T-helper 17 cell (primary cell): ENCODE data around the gene DPRX. TPM values are rescaled to one million over a fixed set of nuclear protein-coding genes. Genes with fewer than 3 reads are reported as not detected.

Source experiments
- ATAC-seq: fragments of 150-1000 bp; cut with Tn5 transposase; 2 replicates; pipeline ENCODE4 v1.10.0; 2021; ENCODE audit warnings: mild to moderate bottlenecking, moderate library complexity
- DNase-seq, 3 donors: peaks; one replicate each; pipeline versions ENCODE4 v3.0.0 to v3.0.0-alpha.2; 2020 to 2021
- H3K9me3 ChIP-seq: one replicate; pipeline ENCODE4 v1.7.0; 2013; ENCODE audit warnings: low read length, mild to moderate bottlenecking; ENCODE audit not compliant: control insufficient read depth, poor library complexity, severe bottlenecking
- H3K27ac Mint-ChIP-seq: one replicate; pipeline ENCODE4 v1.8.0; 2022; ENCODE audit warnings: mild to moderate bottlenecking, moderate library complexity, mixed read lengths
- H3K27me3 Mint-ChIP-seq: one replicate; pipeline ENCODE4 v1.8.0; 2022; ENCODE audit warnings: mixed read lengths
- H3K36me3 Mint-ChIP-seq: one replicate; pipeline ENCODE4 v1.8.0; 2022; ENCODE audit warnings: low read depth, mixed read lengths
- H3K4me1 Mint-ChIP-seq: one replicate; pipeline ENCODE4 v1.8.0; 2022; ENCODE audit warnings: mild to moderate bottlenecking, mixed read lengths
- H3K4me3 Mint-ChIP-seq: one replicate; pipeline ENCODE4 v1.8.0; 2022; ENCODE audit warnings: mild to moderate bottlenecking, moderate library complexity, mixed read lengths
- total RNA-seq, 4 donors: library from RNA in 2 of 4; stranded (reverse) in 2 of 4; gene quantifications; one replicate each; pipeline ENCODE4 v1.2.3 and lab custom pipeline; 2022 to 2026

Gene DPRX
- total RNA-seq, 2 donors from 2014 or later = not detected

- Mint-ChIP-seq H3K4me3 (no peak overlapping the region), H3K27me3 (no peaks in the 10 kb centered on the region), H3K36me3 (no peaks in the 10 kb centered on the region), H3K27ac (no peak overlapping the region), H3K4me1 (no peaks in the 10 kb centered on the region)
- H3K9me3 ChIP-seq = no peaks in the 10 kb centered on the region
- ATAC-seq = no peak
- no peak for DNase-seq
Observed at GRCh38 chr19:53624771-53625545, 6.8 kb upstream of the DPRX start.

- H3K4me3 Mint-ChIP-seq = no peak overlapping the region
- H3K4me1 Mint-ChIP-seq = no peaks in the 10 kb centered on the region
- H3K27ac Mint-ChIP-seq = no peak overlapping the region
- no peaks in the 10 kb centered on the region for H3K9me3 ChIP-seq
- no peak for ATAC-seq
- no peaks in the 10 kb centered on the region for H3K36me3 Mint-ChIP-seq
- H3K27me3 Mint-ChIP-seq = no peaks in the 10 kb centered on the region
- no peak for DNase-seq
Observed at GRCh38 chr19:53626486-53626885, 5.3 kb upstream of the DPRX start.

GRCh38 chr19:53626976-53627375, 4.8 kb upstream of the DPRX start:
- DNase-seq = no peak
- no peak for ATAC-seq
- no peaks in the 10 kb centered on the region for H3K9me3 ChIP-seq
- no peaks in the 10 kb centered on the region for H3K27me3 Mint-ChIP-seq
- no peaks in the 10 kb centered on the region for H3K36me3 Mint-ChIP-seq
- H3K27ac Mint-ChIP-seq = no peak overlapping the region
- no peaks in the 10 kb centered on the region for H3K4me1 Mint-ChIP-seq
- no peak overlapping the region for H3K4me3 Mint-ChIP-seq

GRCh38 chr19:53634768-53635167, 3.0 kb downstream of the DPRX start:
- no peaks in the 10 kb centered on the region for H3K27me3 Mint-ChIP-seq
- H3K36me3 Mint-ChIP-seq = no peaks in the 10 kb centered on the region
- no peaks in the 10 kb centered on the region for H3K4me1 Mint-ChIP-seq
- no peaks in the 10 kb centered on the region for H3K9me3 ChIP-seq
- ATAC-seq (no peak), DNase-seq (no peak)
- no peak overlapping the region for H3K27ac Mint-ChIP-seq
- no peak overlapping the region for H3K4me3 Mint-ChIP-seq

- H3K4me1 Mint-ChIP-seq = no peaks in the 10 kb centered on the region
- H3K27me3 Mint-ChIP-seq = no peaks in the 10 kb centered on the region
- no peaks in the 10 kb centered on the region for H3K9me3 ChIP-seq
- no peak for ATAC-seq
- DNase-seq = no peak
- H3K36me3 Mint-ChIP-seq = no peaks in the 10 kb centered on the region
- H3K4me3 Mint-ChIP-seq = no peak overlapping the region
- H3K27ac Mint-ChIP-seq = no peak overlapping the region
Observed at GRCh38 chr19:53639471-53639870, 7.7 kb downstream of the DPRX start.

DNA sequence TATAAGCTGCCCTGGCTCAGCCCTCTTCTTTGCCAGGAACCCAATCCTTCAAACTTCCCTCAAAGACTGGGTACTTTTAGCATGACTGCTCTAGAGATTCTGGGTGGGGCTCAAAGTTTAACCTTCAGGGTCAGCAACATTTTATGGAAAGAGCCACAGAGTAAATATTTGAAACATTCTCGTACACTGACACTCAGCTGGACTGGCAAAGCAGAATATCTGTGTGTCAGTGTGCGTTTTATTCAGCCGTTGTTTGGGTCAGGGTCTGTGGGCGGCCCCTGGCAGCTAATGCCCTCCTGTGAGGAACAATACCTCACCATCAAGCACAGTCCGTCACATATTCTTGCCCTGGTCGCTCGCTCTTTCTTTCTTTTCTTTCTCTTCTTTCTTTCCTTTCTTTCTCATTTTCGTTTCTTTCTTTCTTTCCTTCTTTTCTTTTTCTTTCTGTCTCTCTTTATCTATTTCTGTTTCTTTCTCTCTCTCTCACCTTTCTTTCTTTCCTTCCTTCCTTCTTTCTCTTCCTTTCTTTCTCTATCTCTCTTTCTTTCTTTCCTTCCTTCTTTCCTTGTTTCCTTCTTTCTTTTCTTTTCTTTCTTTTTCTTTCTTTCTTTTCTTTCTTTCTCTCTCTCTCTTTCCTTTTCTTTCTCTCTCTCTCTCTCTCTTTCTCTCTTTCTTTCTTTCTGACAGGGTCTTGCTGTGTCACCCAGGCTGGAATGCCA, 10.7 kb downstream of the DPRX start:
- no peaks in the 10 kb centered on the region for H3K4me1 Mint-ChIP-seq
- no peaks in the 10 kb centered on the region for H3K9me3 ChIP-seq
- no peak for DNase-seq
- no peak for ATAC-seq
- no peaks in the 10 kb centered on the region for H3K36me3 Mint-ChIP-seq
- no peak overlapping the region for H3K27ac Mint-ChIP-seq
- no peak overlapping the region for H3K4me3 Mint-ChIP-seq
- H3K27me3 Mint-ChIP-seq = no peaks in the 10 kb centered on the region

GRCh38 chr19:53644061-53644816, 12.4 kb downstream of the DPRX start:
- no peak overlapping the region for H3K27ac Mint-ChIP-seq
- ATAC-seq (no peak), DNase-seq (no peak)
- H3K36me3 Mint-ChIP-seq = no peaks in the 10 kb centered on the region
- no peaks in the 10 kb centered on the region for H3K4me1 Mint-ChIP-seq
- no peaks in the 10 kb centered on the region for H3K27me3 Mint-ChIP-seq
- H3K9me3 ChIP-seq = no peaks in the 10 kb centered on the region
- H3K4me3 Mint-ChIP-seq = no peak overlapping the region

DNA sequence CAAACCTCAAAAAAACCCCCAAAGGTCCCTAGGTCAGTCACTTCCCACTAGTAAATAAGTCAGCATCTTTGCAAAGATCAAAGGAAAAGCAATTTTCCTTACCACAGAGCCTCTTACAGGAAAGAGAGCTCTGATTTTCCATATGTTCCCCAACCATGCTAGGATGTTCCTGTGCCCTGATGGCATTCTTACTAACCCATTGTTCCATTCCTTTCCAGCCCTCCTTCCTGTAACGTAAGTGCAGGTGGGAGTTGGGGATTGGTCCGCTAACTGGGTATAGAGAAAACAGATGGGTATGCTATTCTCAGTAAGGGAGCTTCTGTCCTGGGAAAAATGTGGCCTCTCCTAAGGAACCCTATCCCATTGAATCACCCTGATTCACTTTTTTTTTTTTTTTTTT, 14.3 kb downstream of the DPRX start:
- no peaks in the 10 kb centered on the region for H3K9me3 ChIP-seq
- H3K27ac Mint-ChIP-seq = no peak overlapping the region
- H3K36me3 Mint-ChIP-seq = no peaks in the 10 kb centered on the region
- DNase-seq (no peak), ATAC-seq (no peak)
- no peak overlapping the region for H3K4me3 Mint-ChIP-seq
- H3K27me3 Mint-ChIP-seq = no peaks in the 10 kb centered on the region
- no peaks in the 10 kb centered on the region for H3K4me1 Mint-ChIP-seq

GRCh38 chr19:53647350-53647749, 15.6 kb downstream of the DPRX start:
- H3K27ac Mint-ChIP-seq = no peak overlapping the region
- H3K4me1 Mint-ChIP-seq = no peaks in the 10 kb centered on the region
- no peaks in the 10 kb centered on the region for H3K9me3 ChIP-seq
- H3K4me3 Mint-ChIP-seq = no peak overlapping the region
- DNase-seq (no peak), ATAC-seq (no peak)
- H3K36me3 Mint-ChIP-seq = no peaks in the 10 kb centered on the region
- no peaks in the 10 kb centered on the region for H3K27me3 Mint-ChIP-seq

GRCh38 chr19:53647792-53648191, 16.0 kb downstream of the DPRX start:
- peaks cover under 1% of the 10 kb centered on the region for H3K36me3 Mint-ChIP-seq
- DNase-seq (no peak), ATAC-seq (no peak)
- H3K9me3 ChIP-seq = no peaks in the 10 kb centered on the region
- no peaks in the 10 kb centered on the region for H3K4me1 Mint-ChIP-seq
- H3K27ac Mint-ChIP-seq = no peak overlapping the region
- H3K4me3 Mint-ChIP-seq = no peak overlapping the region
- H3K27me3 Mint-ChIP-seq = no peaks in the 10 kb centered on the region

GRCh38 chr19:53649746-53650593, 18.2 kb downstream of the DPRX start:
- Mint-ChIP-seq H3K4me1 (no peaks in the 10 kb centered on the region), H3K4me3 (no peak overlapping the region), H3K27me3 (no peaks in the 10 kb centered on the region), H3K36me3 (peaks cover 2% of the 10 kb centered on the region), H3K27ac (no peak overlapping the region)
- DNase-seq = no peak
- no peak for ATAC-seq
- H3K9me3 ChIP-seq = no peaks in the 10 kb centered on the region

DNA sequence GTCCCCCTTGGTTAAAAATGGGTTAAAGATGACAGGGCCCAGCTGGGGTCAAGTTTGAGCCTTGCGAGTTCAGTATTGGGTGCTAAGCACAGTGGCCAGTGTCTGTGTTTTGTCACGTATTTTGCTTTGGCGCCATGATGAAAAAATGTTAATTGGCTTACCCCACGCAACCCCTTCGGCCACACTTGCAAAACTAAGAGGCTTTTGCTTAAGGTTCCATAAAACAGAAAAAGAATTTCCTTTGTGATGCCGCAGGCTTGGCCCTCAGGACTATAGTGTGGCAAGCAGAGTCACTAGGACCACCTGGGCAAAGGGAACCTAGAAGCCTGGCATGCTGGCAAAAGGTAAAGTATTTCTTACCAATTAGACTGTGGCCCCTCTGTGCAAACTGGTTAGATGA, 20.7 kb downstream of the DPRX start:
- Mint-ChIP-seq H3K4me1 (no peaks in the 10 kb centered on the region), H3K27ac (no peak overlapping the region), H3K27me3 (no peaks in the 10 kb centered on the region), H3K36me3 (peaks cover 2% of the 10 kb centered on the region), H3K4me3 (no peak overlapping the region)
- H3K9me3 ChIP-seq = no peaks in the 10 kb centered on the region
- ATAC-seq = no peak
- no peak for DNase-seq
